Sigmoid colon (tissue), 3 donors: ENCODE results near the gene MBP.

Experiments
- POLR2A ChIP-seq, 2 donors: fragments of 450-650 bp; IDR thresholded peaks; one replicate each; pipeline ENCODE4 v1.6.1; 2016; ENCODE audit warnings: antibody characterized with exemption in 2 of 2, mild to moderate bottlenecking in 2 of 2, moderate library complexity in 2 of 2
- TF ChIP-seq, protein P1 (sequence below), 4 experiments: fragments of 450-650 bp in 3 of 4; fragments of 200-600 bp in 1 of 4; IDR thresholded peaks; one replicate each; pipeline ENCODE4 v1.5.1; 2016 to 2019; ENCODE audit warnings: antibody characterized with exemption in 4 of 4, mild to moderate bottlenecking in 3 of 4, moderate library complexity in 2 of 4

DNA sequence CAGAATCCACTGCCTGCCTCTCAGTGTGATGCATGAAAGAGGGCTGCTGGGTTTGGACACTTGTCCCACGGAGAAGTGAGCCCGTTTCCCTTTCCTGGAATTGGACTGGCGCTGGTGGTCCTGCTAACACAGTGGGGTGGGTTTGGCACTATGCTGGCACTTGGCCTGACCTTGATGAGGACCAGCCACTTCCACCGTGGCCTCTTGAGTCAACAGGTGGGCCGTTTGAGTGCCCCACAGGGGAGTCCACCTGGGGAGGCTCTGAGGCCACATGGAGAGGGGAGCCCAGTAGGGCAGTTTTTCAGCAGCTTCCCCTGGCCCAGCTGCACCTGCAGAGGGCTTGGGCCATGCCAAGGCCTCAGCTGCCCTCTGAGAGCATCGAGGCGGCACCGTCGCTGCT, 56.5 kb downstream of the MBP start:
- TF ChIP-seq, protein P1, sequence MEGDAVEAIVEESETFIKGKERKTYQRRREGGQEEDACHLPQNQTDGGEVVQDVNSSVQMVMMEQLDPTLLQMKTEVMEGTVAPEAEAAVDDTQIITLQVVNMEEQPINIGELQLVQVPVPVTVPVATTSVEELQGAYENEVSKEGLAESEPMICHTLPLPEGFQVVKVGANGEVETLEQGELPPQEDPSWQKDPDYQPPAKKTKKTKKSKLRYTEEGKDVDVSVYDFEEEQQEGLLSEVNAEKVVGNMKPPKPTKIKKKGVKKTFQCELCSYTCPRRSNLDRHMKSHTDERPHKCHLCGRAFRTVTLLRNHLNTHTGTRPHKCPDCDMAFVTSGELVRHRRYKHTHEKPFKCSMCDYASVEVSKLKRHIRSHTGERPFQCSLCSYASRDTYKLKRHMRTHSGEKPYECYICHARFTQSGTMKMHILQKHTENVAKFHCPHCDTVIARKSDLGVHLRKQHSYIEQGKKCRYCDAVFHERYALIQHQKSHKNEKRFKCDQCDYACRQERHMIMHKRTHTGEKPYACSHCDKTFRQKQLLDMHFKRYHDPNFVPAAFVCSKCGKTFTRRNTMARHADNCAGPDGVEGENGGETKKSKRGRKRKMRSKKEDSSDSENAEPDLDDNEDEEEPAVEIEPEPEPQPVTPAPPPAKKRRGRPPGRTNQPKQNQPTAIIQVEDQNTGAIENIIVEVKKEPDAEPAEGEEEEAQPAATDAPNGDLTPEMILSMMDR (IDR thresholded peaks at IDR 0.05): no peak
- no peak for TF ChIP-seq POLR2A (IDR thresholded peaks at IDR 0.05)
